HG03439 (cell line): ENCODE measurements around the gene ARHGAP15.

Experiments used
- ATAC-seq: cut with Tn5 transposase; IDR thresholded peaks from one replicate; pipeline ENCODE4 v1.9.1; 2021; ENCODE audit warnings: mild to moderate bottlenecking, moderate library complexity; ENCODE audit not compliant: unreplicated experiment

Gene ARHGAP15

GRCh38 chr2:143475041-143475776 lies 346.0 kb downstream of the ARHGAP15 start:
- no peak for ATAC-seq

GRCh38 chr2:143476336-143477087 lies 347.3 kb downstream of the ARHGAP15 start:
- ATAC-seq = no peak

- ATAC-seq = no peak
These were observed 348.7 kb downstream of the ARHGAP15 start for GRCh38 chr2:143477714-143478443.

GRCh38 chr2:143480086-143480485 lies 350.9 kb downstream of the ARHGAP15 start:
- ATAC-seq = no peak

- ATAC-seq = no peak
These were observed 351.5 kb downstream of the ARHGAP15 start for GRCh38 chr2:143480601-143481236.

- ATAC-seq = no peak
These were observed 352.0 kb downstream of the ARHGAP15 start for GRCh38 chr2:143481237-143481623.

- no peak for ATAC-seq
These were observed 352.5 kb downstream of the ARHGAP15 start for GRCh38 chr2:143481733-143482132.

GRCh38 chr2:143482316-143482715 lies 353.1 kb downstream of the ARHGAP15 start:
- no peak for ATAC-seq

- ATAC-seq = no peak
These were observed 353.6 kb downstream of the ARHGAP15 start for GRCh38 chr2:143482771-143483170.

- ATAC-seq = no peak
These were observed 357.8 kb downstream of the ARHGAP15 start for GRCh38 chr2:143486976-143487375.

GRCh38 chr2:143489145-143489544 lies 359.9 kb downstream of the ARHGAP15 start:
- no peak for ATAC-seq

GRCh38 chr2:143491131-143491530 lies 361.9 kb downstream of the ARHGAP15 start:
- ATAC-seq = no peak

- no peak for ATAC-seq
These were observed 364.1 kb downstream of the ARHGAP15 start for GRCh38 chr2:143493339-143493738.

GRCh38 chr2:143497726-143498125 lies 368.5 kb downstream of the ARHGAP15 start:
- ATAC-seq = no peak

GRCh38 chr2:143498496-143498895 lies 369.3 kb downstream of the ARHGAP15 start:
- ATAC-seq = no peak

GRCh38 chr2:143499061-143499460 lies 369.8 kb downstream of the ARHGAP15 start:
- no peak for ATAC-seq

- no peak for ATAC-seq
These were observed 372.0 kb downstream of the ARHGAP15 start for GRCh38 chr2:143501106-143501676.

- no peak for ATAC-seq
These were observed 374.1 kb downstream of the ARHGAP15 start for GRCh38 chr2:143503280-143503679.

- ATAC-seq = no peak
These were observed 375.2 kb downstream of the ARHGAP15 start for GRCh38 chr2:143504397-143504796.

GRCh38 chr2:143505542-143505941 lies 376.3 kb downstream of the ARHGAP15 start:
- no peak for ATAC-seq

GRCh38 chr2:143513081-143513480 lies 383.9 kb downstream of the ARHGAP15 start:
- peak; percentile 81 for ATAC-seq
